Measurements from ENCODE around the gene CFAP61. TPM values are rescaled to one million over a fixed set of nuclear protein-coding genes. Genes with fewer than 3 reads are reported as not detected.

The CFAP61 gene
- polyA plus RNA-seq, 1 of the 3 experiments (the other 2 are of a cell fraction): 0.26 TPM

DNA sequence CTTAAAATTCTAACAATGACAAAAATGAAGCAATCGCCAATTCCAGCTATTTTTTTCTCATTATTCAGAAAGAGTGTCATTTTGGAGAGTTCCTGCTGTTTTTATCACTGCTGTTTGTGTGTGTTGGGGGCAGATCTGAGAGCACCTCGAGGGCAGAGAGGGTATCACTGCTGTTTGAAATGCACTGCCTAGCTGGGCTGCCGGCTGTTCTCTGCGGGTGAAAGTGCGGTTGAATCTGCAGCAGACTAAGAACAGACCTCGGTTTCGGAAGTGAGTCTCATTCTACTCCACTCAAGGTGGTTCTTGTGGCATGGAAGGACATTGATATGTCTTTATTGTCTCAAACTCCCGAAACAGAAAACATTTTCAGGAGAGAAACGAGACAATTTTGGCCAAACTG, 333.9 kb downstream of the CFAP61 start:
- no peak overlapping the region for H2AFZ ChIP-seq (ENCODE audit: low read depth)
- no peak overlapping the region for H3K9ac ChIP-seq
- no peaks in the 10 kb centered on the region for H3K79me2 ChIP-seq (ENCODE audit: insufficient read depth)
- WGBS (ENCODE audit: low lambda C conversion rate): 53% methylated on average over 9 of the region's 9 CpGs
- H3K9me3 ChIP-seq: no peaks in the 10 kb centered on the region
- H3K4me3 ChIP-seq (ENCODE audit: low read depth in 2 of 2, low read length in 1 of 2): no peak overlapping the region
- POLR2A ChIA-PET: no interaction called here
- no peaks in the 10 kb centered on the region for H3K4me1 ChIP-seq (ENCODE audit: control insufficient read depth in 1 of 2, insufficient read depth in 2 of 2, low read depth in 1 of 2, low read length in 1 of 2)
- CTCF ChIA-PET: no interaction called here
- H3K27ac ChIP-seq (ENCODE audit: low read depth in 2 of 2, low read length in 1 of 2): no peak overlapping the region
- no peaks in the 10 kb centered on the region for H3K36me3 ChIP-seq (replicated peaks in 1 of 2; ENCODE audit: control insufficient read depth in 1 of 2, insufficient read depth in 2 of 2, low read length in 1 of 2)
- H3K27me3 ChIP-seq (ENCODE audit: insufficient read depth): no peaks in the 10 kb centered on the region; the same call in 1 of the 2 replicates
- H3K9me2 ChIP-seq: no peaks in the 10 kb centered on the region
- no peak for TF ChIP-seq EZH2phosphoT487 (IDR thresholded peaks at IDR 0.05; ENCODE audit: borderline replicate concordance, low read depth)
- TF ChIP-seq, protein P1, sequence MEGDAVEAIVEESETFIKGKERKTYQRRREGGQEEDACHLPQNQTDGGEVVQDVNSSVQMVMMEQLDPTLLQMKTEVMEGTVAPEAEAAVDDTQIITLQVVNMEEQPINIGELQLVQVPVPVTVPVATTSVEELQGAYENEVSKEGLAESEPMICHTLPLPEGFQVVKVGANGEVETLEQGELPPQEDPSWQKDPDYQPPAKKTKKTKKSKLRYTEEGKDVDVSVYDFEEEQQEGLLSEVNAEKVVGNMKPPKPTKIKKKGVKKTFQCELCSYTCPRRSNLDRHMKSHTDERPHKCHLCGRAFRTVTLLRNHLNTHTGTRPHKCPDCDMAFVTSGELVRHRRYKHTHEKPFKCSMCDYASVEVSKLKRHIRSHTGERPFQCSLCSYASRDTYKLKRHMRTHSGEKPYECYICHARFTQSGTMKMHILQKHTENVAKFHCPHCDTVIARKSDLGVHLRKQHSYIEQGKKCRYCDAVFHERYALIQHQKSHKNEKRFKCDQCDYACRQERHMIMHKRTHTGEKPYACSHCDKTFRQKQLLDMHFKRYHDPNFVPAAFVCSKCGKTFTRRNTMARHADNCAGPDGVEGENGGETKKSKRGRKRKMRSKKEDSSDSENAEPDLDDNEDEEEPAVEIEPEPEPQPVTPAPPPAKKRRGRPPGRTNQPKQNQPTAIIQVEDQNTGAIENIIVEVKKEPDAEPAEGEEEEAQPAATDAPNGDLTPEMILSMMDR (IDR thresholded peaks at IDR 0.05): no peak
- TF ChIP-seq MEF2A (IDR thresholded peaks at IDR 0.05; ENCODE audit: borderline replicate concordance, low read depth): no peak
- TF ChIP-seq, protein P2, sequence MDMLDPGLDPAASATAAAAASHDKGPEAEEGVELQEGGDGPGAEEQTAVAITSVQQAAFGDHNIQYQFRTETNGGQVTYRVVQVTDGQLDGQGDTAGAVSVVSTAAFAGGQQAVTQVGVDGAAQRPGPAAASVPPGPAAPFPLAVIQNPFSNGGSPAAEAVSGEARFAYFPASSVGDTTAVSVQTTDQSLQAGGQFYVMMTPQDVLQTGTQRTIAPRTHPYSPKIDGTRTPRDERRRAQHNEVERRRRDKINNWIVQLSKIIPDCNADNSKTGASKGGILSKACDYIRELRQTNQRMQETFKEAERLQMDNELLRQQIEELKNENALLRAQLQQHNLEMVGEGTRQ (IDR thresholded peaks at IDR 0.05; ENCODE audit: borderline replicate concordance, low read depth, low read length): no peak
- no peak for TF ChIP-seq FOXJ3 (CRISPR knock-in tag; IDR thresholded peaks at IDR 0.05)
- TF ChIP-seq CHD2 (IDR thresholded peaks at IDR 0.05; ENCODE audit: low read length, partially characterized antibody): no peak
- TF ChIP-seq, protein P3, sequence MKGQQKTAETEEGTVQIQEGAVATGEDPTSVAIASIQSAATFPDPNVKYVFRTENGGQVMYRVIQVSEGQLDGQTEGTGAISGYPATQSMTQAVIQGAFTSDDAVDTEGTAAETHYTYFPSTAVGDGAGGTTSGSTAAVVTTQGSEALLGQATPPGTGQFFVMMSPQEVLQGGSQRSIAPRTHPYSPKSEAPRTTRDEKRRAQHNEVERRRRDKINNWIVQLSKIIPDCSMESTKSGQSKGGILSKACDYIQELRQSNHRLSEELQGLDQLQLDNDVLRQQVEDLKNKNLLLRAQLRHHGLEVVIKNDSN (IDR thresholded peaks at IDR 0.05; ENCODE audit: borderline replicate concordance, low read depth): no peak
- TF ChIP-seq TAF1 (IDR thresholded peaks at IDR 0.05; ENCODE audit: borderline replicate concordance, low read depth, low read length): no peak
- TF ChIP-seq MXI1 (IDR thresholded peaks at IDR 0.05; ENCODE audit: low read depth, low read length): no peak
- TF ChIP-seq JUND (IDR thresholded peaks at IDR 0.05): no peak
- TF ChIP-seq GATA2 (CRISPR knock-in tag; IDR thresholded peaks at IDR 0.05): no peak
- no peak for TF ChIP-seq NFIC (IDR thresholded peaks at IDR 0.05; ENCODE audit: borderline replicate concordance)
- TF ChIP-seq, protein P4, sequence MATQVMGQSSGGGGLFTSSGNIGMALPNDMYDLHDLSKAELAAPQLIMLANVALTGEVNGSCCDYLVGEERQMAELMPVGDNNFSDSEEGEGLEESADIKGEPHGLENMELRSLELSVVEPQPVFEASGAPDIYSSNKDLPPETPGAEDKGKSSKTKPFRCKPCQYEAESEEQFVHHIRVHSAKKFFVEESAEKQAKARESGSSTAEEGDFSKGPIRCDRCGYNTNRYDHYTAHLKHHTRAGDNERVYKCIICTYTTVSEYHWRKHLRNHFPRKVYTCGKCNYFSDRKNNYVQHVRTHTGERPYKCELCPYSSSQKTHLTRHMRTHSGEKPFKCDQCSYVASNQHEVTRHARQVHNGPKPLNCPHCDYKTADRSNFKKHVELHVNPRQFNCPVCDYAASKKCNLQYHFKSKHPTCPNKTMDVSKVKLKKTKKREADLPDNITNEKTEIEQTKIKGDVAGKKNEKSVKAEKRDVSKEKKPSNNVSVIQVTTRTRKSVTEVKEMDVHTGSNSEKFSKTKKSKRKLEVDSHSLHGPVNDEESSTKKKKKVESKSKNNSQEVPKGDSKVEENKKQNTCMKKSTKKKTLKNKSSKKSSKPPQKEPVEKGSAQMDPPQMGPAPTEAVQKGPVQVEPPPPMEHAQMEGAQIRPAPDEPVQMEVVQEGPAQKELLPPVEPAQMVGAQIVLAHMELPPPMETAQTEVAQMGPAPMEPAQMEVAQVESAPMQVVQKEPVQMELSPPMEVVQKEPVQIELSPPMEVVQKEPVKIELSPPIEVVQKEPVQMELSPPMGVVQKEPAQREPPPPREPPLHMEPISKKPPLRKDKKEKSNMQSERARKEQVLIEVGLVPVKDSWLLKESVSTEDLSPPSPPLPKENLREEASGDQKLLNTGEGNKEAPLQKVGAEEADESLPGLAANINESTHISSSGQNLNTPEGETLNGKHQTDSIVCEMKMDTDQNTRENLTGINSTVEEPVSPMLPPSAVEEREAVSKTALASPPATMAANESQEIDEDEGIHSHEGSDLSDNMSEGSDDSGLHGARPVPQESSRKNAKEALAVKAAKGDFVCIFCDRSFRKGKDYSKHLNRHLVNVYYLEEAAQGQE (IDR thresholded peaks at IDR 0.05; ENCODE audit: low read depth, low read length): no peak
- H3F3A ChIP-seq (replicated peaks; ENCODE audit: insufficient read depth): no peaks in the 10 kb centered on the region
- no peak overlapping the region for H3K4me2 ChIP-seq
- DNase-seq: no peak
- no peaks in the 10 kb centered on the region for H4K20me1 ChIP-seq (ENCODE audit: insufficient read depth)
